Measurements from ENCODE around the gene KIAA1755. TPM values are rescaled to one million over a fixed set of nuclear protein-coding genes. Genes with fewer than 3 reads are reported as not detected.

Gene KIAA1755
- total RNA-seq, 1 donor from 2014 or later: not detected

GRCh38 chr20:38162878-38163875, 97.4 kb downstream of the KIAA1755 start:
- Histone ChIP-seq H3K4me3 (ENCODE audit: low read depth, low read length) (no peak overlapping the region), H3K27me3 (ENCODE audit: control insufficient read depth, insufficient read depth, low read length) (no peaks in the 10 kb centered on the region), H3K36me3 (ENCODE audit: control insufficient read depth, insufficient read depth, low read length) (no peaks in the 10 kb centered on the region)
- DNase-seq (ENCODE audit: low read depth) (no peak), FAIRE-seq (no peak)
- no peak for TF ChIP-seq CTCF (IDR thresholded peaks at IDR 0.05; ENCODE audit: insufficient read depth, low read length, severe bottlenecking)

DNA sequence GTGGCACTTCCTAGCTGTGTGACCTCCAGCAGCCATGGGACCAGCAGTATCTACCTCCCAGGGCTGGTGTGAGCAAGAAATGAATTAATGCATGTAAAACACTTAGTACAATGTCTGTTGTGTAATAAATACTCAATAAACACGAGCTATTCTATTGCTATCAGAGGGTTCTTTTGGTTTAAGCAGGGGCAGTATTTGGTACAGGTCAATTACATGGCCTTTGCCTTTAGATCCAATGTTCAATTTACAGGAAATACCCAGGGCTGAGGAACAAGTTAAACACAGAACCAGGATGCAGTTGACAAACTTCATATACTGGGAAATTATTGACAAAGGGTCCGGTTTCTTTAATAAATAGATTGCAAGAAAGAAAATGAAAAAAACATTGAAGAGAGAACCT, 98.4 kb downstream of the KIAA1755 start:
- TF ChIP-seq CTCF (IDR thresholded peaks at IDR 0.05; ENCODE audit: insufficient read depth, low read length, severe bottlenecking): no peak
- Histone ChIP-seq H3K4me3 (ENCODE audit: low read depth, low read length) (no peak overlapping the region), H3K36me3 (ENCODE audit: control insufficient read depth, insufficient read depth, low read length) (no peaks in the 10 kb centered on the region), H3K27me3 (ENCODE audit: control insufficient read depth, insufficient read depth, low read length) (no peaks in the 10 kb centered on the region)
- DNase-seq (ENCODE audit: low read depth): no peak
- FAIRE-seq: no peak

GRCh38 chr20:38161412-38161774, 99.1 kb downstream of the KIAA1755 start:
- H3K4me3 ChIP-seq (ENCODE audit: low read depth, low read length): no peak overlapping the region
- TF ChIP-seq CTCF (IDR thresholded peaks at IDR 0.05; ENCODE audit: insufficient read depth, low read length, severe bottlenecking): no peak
- no peak for FAIRE-seq
- H3K36me3 ChIP-seq (ENCODE audit: control insufficient read depth, insufficient read depth, low read length): no peaks in the 10 kb centered on the region
- no peaks in the 10 kb centered on the region for H3K27me3 ChIP-seq (ENCODE audit: control insufficient read depth, insufficient read depth, low read length)
- no peak for DNase-seq (ENCODE audit: low read depth)

Other genes with a start within 250 kb of the KIAA1755 start
- 14.6 and 14.7 TPM in 2 replicates for gene TTI1, start 227.3 kb downstream of the KIAA1755 start, total RNA-seq
- gene RPRD1B, start 227.0 kb downstream of the KIAA1755 start, total RNA-seq: 18.7 and 25.0 TPM in 2 replicates
- gene TGM2, start 95.5 kb downstream of the KIAA1755 start, total RNA-seq: 0.51 and 5.5 TPM in 2 replicates
- not detected in 2 replicates for gene BPI, start 43.4 kb upstream of the KIAA1755 start, total RNA-seq
- not detected in 2 replicates for gene LBP, start 85.7 kb upstream of the KIAA1755 start, total RNA-seq
- 12.2 and 19.5 TPM in 2 replicates for gene SNHG17, start 174.6 kb upstream of the KIAA1755 start, total RNA-seq
- gene RALGAPB, start 212.1 kb upstream of the KIAA1755 start, total RNA-seq: 20.8 and 28.4 TPM in 2 replicates

All from bronchial epithelial cell (primary cell).